ENCODE data around the gene CCDC9B.

DNA sequence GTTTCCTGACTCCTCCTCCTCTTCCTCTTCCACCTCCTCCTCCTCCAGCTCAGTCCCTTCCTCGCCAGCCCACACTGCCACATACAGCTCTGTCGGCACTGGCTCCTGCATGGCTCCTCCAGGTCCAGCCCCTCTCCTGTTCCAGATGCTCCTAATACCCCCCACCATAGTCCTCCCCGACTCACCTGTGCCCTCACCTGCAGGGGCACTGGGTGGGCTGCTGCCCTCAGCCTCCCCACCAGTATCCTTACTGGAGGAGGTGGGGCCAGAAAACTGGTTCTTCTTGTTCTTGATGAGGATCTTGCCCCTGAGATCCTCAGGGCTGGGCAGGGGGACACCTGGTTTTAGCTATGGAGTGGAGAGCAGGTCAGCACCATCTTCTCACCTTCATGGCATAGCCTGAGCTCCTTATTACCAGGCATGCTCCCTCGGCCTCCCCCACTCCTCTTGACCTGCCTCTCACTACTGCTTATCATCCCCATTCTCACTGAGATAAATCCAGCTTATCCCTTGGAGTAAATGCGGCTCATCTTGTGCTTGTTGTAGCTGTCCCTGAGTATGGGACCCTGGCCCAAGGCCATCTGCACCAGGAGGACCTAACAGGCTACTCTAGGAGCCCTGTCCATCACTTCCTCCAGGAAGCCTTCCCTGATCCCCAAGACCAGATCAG is 44.0 kb downstream of the CCDC9B start:
- TF ChIP-seq POLR2A (IDR thresholded peaks at IDR 0.05): no peak
- TF ChIP-seq, protein P1, sequence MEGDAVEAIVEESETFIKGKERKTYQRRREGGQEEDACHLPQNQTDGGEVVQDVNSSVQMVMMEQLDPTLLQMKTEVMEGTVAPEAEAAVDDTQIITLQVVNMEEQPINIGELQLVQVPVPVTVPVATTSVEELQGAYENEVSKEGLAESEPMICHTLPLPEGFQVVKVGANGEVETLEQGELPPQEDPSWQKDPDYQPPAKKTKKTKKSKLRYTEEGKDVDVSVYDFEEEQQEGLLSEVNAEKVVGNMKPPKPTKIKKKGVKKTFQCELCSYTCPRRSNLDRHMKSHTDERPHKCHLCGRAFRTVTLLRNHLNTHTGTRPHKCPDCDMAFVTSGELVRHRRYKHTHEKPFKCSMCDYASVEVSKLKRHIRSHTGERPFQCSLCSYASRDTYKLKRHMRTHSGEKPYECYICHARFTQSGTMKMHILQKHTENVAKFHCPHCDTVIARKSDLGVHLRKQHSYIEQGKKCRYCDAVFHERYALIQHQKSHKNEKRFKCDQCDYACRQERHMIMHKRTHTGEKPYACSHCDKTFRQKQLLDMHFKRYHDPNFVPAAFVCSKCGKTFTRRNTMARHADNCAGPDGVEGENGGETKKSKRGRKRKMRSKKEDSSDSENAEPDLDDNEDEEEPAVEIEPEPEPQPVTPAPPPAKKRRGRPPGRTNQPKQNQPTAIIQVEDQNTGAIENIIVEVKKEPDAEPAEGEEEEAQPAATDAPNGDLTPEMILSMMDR (IDR thresholded peaks at IDR 0.05 in 8 of 11, conservative IDR thresholded peaks at IDR 0.05 in 3 of 11): no peak
- TF ChIP-seq POLR2AphosphoS5 (IDR thresholded peaks at IDR 0.05): no peak

Measured in spleen (tissue), 7 donors.